NCI-H1105 treated with DMSO at 0.1 percent for 48 hours (cell line): Measurements from ENCODE around the gene EYA2.

ENCODE experiments used
- DNase-seq: peaks from one replicate; lab custom pipeline; 2025; lab: John Stamatoyannopoulos, UW

EYA2 gene

DNA sequence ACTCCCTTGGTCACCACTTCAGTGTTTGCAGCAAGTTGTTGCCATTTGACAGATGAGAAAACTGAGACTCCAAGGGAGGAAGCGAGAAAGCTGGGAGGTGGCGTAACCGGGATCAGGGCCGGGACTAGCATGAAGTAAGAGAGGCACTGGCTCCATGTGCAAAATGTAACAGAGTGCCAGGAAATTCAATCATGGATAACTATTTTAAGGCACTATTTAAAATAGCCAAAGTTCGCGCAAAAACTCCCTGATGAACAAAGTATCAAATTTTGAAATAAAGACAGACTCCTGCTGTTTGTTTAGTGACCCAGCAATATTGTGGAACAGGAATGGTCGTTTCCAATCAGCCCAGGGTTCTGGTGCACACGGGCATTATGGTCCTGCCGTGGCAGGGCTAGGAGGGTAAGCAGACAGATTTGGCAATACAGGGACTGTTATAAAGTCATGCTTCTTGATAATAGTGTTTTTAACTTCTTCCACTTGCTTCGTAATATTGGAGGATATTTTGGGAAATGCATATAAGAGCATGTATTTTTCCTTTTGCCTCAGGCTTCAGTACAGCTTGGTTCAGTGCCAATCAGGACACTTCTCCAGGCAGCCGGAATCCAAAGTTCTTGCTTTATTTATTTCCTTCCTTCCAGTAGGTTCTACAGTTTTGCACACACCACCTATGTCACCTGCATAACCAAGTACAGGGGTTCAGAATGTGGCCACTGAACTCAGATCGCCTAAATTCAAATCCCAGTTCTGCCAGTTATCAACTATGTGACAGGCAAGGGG is 141.6 kb downstream of the EYA2 start:
- DNase-seq, result no peak

DNA sequence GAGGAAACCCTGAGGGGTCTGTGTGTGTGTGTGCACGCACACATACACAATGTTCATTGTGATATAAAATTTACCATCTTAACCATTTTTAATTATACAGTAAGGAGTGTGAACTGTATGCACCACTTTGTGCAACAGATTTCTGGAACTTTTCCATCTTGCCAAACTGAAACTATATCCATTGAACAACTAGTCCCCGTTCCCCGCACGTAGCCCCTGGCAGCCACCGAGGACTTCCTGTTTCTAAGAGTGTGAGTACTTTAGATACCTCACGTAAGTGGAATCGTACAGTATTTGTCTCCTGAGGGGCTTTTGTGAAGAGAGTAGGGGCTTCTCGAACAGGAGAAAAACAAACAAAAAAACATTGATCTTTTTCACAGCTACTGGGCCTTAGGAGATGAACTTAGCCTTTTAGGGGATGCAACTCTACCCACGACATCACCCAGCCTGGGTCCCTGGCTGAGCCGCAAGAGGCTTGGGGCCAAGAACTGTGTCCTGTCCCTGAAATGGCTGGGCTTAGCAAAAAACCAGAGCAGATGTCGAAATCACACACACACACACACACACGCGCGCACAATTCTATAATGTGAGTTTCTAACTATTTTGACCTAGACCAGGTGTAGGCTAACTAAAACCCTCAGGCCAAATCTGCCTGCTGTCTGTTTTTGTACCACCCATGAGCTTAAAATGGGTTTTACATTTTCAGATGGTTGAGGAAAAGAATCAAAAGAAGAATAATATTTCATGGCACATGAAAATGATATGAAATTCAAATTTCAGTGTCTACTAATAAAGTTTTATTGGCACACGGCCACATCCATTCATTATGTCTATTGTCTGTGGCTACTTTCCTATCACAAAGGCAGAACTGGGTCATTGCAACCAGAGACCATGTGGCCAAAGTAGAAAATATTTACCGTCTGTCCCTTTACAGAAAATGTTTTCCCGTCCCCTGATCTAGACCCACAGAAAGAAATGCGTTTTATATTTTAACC is 144.2 kb downstream of the EYA2 start:
- no peak for DNase-seq

DNA sequence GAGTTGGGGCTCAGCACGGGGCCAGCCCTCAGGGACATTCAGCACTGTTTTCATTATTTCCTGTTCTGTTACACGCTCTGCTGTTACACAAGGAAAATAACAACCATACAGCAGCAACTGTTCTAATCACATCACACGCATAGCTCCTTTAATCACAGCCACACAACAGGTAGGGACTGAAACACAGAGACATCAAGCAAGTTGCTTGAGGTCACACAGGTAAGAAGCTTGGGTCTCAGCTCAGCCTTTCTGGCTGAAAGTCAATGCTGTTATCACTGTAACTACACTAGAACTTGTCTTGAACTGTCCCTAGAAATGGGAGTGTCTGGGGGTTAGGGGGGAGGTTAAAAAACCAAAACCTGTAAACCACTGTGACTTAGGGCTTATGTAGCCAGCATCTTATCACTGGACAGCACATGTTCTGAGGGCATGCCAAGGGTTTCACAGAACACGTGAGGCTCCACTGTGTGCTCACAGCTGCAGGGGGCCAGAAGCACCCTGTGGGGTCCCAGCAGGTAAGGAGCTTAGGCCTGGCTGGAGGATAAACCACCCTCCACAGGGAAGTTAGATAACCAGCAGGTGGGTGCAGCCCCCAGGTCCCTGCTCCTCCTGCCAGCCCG is 146.0 kb downstream of the EYA2 start:
- DNase-seq, result no peak

- no peak for DNase-seq
These were observed 146.8 kb downstream of the EYA2 start for GRCh38 chr20:47041396-47041899.

DNA sequence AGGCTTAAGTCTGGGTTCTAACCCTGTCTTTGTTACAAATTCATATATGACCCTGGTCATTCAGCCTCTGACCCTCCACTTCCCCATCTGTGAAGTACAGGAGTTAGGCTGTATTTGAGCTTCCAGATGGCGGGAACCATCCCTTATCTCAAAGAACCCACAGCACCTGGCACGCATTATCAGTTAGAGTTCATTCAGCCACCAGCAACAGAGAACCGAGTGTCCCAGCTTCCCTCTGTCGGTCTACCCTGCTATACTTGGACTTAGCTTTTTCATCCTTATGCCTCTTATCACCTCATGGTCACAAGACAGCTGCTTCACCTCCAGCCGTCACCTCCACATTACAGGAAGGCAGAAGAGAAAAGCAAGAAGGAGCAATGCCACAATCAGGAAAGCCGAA is 147.8 kb downstream of the EYA2 start:
- no peak for DNase-seq

DNA sequence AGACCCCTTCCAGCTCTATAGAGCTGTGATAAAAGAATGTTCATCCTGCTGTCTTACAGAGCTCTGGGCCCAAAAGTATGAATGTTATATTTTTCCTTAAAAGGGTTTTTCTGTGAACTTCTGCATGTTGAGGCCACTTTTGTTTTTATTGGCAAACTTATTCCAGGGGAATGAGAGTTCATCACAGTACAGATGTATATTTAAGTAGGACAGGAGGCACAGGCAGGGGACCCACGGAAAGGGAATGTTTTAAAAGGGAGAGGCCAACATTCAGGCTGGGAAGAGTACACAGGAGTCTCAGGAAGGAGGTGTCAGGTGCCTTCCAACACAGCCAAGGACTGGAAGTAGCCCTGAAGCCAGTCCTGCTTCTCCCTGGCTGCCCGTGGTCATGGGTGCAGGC is 148.4 kb downstream of the EYA2 start:
- DNase-seq, result no peak

DNA sequence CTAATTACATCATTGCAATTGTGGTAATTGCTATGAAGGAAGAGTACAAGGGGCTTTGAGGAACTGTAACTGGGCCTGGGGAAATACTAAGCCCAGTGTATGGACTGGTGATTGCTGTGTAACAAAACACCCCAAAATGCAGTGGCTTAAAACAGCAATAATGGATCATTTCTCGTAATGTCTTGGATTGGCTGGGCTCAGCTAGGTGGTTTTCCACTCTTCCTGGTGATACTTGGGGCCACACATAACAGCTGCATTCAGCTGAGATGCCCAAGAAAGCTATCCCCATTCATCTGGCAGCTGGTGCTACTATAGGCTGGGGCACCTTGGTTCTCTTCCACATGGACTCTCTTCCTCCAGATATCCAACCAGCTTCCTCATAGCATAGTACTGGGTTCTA is 150.3 kb downstream of the EYA2 start:
- no peak for DNase-seq

DNA sequence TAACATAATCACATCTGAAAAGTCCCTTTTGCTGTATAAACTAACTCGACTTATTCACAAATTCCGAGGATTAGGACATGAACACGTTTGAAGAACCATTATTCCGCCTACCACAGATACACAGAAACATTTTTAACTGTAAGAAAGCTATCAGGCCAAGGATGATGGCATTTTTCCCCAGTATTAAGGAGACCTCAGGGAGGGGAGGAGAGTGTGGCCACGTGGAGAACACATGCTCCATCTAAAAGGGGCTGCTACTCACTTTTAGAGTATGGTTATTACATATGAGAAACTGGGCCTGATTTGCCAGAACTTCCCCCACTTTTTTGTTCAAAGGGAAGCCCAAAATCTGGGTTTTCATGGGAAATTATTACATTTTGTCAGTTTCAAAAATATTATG is 153.4 kb downstream of the EYA2 start:
- no peak for DNase-seq

- no peak for DNase-seq
These were observed 155.1 kb downstream of the EYA2 start for GRCh38 chr20:47049771-47050170.

DNA sequence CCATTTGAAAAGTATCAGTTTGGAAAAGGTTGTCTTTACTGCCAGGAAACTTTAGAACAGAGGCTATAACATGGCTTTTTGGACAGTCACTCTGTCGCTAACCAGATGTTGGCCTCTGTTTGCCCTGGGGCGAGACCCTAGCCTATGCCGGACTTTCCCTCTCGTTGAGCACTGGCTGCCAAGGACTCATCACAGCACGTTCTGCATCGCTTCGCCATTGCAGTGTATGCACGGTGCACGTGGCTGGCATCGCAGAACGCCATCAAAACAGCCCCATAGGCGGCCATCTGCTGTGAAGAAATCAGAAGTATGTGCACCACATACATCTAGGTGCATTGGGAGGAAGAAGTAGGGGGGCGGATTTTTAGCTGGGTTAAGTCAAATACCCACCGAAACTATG is 156.4 kb downstream of the EYA2 start:
- no peak for DNase-seq

- DNase-seq, result peak; percentile 29
These were observed 157.4 kb downstream of the EYA2 start for GRCh38 chr20:47051936-47052526.

- DNase-seq, result no peak
These were observed 159.9 kb downstream of the EYA2 start for GRCh38 chr20:47054506-47054905.

DNA sequence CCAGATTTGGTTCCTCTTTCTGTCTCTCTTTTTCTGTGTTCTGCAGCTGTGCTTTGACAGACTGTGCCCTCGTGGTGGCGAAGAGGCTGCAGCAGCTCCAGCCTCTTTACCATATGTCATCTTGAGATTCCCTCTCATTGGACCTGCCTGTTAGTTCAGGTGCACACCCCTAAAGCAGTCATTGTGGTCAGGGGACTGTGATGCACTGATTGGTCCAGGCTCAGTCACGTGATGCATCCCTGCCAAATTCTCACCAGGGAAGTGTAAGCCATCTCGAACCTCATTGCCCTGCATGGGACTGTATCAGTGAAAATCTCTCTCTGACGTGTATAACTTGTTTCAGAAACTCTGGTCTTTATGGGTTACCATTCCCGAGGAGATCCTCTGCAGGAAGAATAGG is 160.3 kb downstream of the EYA2 start:
- no peak for DNase-seq

DNA sequence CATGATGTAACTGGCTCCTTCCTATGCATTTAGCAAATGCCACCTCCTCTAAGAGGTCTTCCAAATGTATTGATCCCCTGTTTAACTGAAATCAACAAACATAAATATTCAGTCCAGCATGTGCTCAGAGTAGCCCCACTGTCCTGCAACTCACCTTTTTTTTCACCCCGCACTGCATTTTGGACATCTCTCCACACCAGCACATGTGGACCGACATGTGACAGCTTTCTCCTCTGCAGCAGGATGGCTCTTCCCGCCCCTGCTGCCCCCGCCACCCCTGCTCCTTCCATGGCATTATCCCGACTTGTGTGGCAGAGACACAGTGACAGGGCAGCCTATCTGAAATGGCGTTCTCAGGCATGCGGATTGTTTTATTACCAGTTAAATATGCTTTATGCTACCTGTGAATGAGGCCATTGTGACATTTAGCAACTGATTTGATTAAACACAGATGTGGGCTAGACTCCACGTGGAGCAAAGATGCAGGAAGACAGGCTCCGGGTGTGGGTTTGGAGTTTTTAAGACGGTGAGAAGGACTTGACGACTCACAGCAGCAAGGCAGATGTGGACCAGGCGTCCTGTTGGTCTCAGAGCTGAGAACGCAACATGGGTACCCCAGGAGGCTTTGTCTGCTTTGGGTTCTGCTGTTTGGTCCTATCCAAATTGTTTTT is 161.2 kb downstream of the EYA2 start:
- no peak for DNase-seq

GRCh38 chr20:47057661-47058060 is 163.0 kb downstream of the EYA2 start:
- DNase-seq, result no peak

DNA sequence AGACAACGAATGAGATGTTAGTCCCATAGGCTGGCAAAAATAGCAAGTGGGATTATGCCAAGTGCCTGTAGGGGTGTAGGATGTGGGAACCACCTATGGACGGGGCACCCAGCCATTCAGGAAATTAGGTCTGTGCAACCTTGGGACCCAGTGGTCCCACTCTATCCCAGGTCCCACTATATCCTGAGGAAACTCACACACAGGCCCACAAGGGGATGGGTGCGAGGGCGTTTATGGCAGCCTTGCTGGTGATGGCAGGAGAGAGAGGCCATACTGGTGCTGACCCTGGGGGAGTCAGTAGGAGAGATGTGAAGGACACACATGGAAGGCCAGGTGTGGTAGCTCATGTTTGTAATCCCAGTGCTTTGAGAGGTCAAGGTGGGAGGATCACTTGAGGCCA is 163.6 kb downstream of the EYA2 start:
- no peak for DNase-seq

DNA sequence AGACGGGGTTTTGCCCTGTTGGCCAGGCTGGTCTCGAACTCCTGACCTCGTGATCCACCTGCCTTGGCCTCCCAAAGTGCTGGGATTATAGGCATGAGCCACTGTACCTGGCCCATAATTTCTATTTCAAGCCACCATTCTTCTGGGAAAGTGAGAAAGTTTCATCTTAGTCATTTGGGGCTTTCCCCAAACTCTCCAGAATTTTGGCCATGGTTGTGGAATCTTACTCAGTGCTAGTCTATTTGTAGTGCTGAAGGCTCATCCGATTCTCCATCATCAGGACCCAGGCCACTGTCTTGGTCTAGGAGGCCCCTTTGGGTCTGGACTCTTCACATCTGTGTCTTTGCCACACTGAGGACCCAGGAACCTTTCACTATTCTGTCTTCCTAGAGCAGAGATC is 164.9 kb downstream of the EYA2 start:
- DNase-seq, result no peak

GRCh38 chr20:47061549-47061948 is 166.9 kb downstream of the EYA2 start:
- DNase-seq, result no peak

DNA sequence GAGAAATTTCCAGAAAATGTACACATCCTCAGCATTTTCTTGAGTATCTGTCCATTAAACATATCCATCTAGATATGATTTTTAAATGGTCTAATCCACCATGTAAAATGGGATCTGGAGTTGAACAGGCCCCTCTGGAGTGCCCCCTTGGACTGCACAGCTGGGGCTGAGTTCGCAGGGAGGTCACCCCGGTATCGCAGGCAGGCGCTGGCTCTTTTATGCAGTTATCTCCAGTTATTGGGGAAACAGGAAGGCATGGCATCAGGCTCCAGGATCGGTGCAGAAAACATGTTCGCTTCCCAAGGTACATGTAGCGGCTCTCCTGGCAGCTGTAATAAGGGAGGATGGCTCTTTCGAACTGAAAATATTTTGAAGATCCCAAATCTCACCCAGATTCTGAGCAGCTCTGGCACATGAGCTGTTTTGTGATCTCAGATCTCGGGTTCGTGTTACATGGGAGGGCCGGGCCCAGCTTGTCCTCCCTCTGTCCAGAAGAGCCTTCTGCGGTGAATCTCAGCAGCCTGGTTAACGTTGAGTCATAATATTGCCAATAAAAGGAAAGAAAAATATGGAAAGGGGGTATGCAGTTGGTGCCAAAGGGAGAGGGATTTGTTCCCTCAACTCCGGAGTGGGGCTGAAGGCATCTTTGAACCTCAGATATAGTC is 167.7 kb downstream of the EYA2 start:
- no peak for DNase-seq

- no peak for DNase-seq
These were observed 168.8 kb downstream of the EYA2 start for GRCh38 chr20:47063407-47063806.

DNA sequence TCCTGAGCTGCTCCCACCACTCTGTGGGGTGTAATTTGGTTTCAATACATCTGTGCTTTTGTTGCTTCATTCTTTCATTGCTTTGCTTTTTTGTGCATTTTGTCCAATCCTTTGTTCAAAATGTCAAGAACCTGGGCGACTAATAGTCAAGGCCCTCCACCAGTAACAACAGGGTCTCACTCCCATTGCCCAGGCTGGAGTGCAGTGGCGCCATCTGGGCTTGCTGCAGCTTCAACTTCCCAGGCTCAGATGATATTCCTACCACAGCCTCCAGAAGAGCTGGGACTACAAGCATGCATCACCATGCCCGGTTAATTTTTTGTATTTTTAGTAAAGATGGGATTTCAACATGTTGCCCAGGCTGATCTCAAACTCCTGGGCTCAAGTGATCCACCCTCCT is 169.2 kb downstream of the EYA2 start:
- DNase-seq, result no peak
